Glomerular endothelial cell (primary cell): Measurements from ENCODE around the gene PPP6R1. TPM values are rescaled to one million over a fixed set of nuclear protein-coding genes. Genes with fewer than 3 reads are reported as not detected.

ENCODE experiments used
- DNase-seq: peaks from one replicate; pipeline ENCODE4 v3.0.0-alpha.2; 2011; ENCODE audit warnings: low read depth, low spot score; ENCODE audit errors: extremely low read depth
- total RNA-seq: library from RNA; depleted of rRNA; stranded (reverse); fragments of >200 nt; gene quantifications from 2 replicates; pipeline ENCODE4 v1.2.3, GENCODE V29; 2015

PPP6R1 gene, protein sequence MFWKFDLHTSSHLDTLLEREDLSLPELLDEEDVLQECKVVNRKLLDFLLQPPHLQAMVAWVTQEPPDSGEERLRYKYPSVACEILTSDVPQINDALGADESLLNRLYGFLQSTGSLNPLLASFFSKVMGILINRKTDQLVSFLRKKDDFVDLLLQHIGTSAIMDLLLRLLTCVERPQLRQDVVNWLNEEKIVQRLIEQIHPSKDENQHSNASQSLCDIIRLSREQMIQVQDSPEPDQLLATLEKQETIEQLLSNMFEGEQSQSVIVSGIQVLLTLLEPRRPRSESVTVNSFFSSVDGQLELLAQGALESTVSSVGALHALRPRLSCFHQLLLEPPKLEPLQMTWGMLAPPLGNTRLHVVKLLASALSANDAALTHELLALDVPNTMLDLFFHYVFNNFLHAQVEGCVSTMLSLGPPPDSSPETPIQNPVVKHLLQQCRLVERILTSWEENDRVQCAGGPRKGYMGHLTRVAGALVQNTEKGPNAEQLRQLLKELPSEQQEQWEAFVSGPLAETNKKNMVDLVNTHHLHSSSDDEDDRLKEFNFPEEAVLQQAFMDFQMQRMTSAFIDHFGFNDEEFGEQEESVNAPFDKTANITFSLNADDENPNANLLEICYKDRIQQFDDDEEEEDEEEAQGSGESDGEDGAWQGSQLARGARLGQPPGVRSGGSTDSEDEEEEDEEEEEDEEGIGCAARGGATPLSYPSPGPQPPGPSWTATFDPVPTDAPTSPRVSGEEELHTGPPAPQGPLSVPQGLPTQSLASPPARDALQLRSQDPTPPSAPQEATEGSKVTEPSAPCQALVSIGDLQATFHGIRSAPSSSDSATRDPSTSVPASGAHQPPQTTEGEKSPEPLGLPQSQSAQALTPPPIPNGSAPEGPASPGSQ
- 49.6 and 66.3 TPM in 2 replicates for total RNA-seq

DNA sequence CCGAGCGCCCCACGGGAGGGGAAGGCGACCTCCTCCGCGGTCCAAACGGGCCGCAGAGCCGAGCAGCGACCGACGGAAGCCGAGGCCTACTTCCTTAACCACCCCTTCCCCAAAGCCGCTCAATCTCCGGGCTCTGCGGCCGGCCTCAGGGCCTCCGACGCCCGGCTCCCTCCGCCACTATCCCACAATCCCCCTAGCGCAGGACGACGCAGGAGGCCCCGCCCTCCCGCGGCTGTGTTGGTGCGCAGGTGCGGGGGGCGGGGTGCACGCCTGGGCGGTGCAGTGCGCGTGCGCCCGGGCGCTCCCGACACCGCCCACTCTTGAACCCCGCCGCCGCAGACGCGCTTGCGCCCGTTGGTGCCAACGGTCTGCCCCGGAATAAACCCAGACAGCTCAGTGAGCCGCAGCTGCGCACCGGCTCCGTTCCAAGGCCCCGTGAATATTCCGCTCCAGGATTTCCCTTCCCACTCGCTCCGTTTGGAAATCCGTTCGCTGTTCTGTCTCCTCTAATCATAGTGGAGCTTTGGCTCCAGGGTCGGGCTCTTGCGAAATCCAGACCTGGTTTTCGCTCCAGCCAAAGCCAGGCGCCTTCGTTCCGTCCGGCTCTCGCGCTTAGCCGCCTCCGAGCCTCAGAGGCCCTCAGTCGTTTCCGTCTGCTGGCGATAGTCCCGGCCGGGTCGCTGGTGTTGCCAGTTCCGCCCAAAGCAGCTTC lies at the start of gene PPP6R1:
Gene PPP6R1, minus strand, starts transcription at position 190 of the 712 bp plus-strand sequence. CDS start 11,914 bp downstream, outside the sequence.
- peak; percentile 98 for DNase-seq

DNA sequence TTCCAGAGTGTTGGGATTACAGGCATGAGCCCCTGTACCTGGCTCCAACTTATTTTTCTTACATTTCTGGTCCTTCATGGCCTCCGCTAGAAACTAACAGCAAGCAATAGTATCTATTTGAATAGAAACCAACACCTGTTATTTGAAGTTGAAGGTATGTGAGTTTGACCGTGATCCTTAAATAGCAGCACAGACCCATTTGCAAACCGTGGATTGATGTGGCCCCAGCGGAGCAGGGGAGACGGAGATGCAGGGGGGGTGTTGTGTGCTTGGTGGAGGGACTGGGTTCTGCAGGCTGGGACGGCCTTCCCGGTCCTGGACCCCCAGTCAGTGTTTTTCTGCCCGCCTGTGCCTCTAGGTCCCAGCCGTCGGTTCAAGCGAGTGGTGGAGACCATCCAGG lies 49.5 kb upstream of the PPP6R1 start:
- DNase-seq: no peak

DNA sequence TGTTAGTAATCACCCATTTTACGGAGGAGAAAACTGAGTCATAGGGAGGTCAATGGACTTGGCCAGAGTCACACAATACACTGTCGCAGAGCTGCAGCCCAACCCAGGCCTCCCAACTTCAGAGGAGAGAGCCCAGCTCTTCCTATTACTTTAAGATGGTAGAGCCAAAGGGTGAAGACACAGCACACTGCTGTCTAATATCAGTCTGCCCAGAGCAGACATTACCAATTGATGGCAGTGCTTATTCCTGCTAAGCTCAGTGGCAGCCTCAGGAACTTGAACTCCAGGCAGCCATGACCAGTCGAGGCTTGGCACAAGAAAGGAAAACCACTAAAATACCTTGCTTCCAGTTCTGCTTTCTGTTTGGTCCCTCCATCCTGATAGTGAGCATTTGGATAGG lies 47.9 kb upstream of the PPP6R1 start:
- DNase-seq: no peak

DNA sequence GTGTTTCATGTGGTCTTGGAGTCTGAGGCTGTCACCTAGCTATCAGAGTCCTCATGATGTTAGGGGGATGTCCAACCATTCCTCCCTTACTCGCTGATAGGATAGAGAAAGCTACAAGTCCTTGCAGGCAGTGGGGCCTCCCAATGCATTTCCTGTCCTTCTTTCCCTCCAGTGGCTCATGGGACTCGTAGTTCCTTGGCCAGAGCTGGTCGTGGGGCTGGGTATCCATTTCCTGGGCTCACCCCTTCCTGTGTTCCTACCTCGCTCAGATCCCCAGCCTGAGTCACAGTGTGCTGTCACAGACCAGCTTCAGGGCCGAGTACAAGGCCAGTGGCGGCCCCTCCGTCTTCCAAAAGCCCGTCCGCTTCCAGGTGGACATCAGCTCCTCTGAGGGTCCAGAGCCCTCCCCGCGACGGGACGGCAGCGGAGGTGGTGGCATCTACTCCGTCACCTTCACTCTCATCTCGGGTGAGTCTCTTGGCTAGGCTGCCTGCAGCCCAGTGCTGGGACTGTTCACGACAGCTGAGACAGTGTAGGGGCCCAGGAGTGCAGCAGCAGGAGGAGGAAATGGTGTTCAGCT lies 47.3 kb upstream of the PPP6R1 start:
- no peak for DNase-seq

DNA sequence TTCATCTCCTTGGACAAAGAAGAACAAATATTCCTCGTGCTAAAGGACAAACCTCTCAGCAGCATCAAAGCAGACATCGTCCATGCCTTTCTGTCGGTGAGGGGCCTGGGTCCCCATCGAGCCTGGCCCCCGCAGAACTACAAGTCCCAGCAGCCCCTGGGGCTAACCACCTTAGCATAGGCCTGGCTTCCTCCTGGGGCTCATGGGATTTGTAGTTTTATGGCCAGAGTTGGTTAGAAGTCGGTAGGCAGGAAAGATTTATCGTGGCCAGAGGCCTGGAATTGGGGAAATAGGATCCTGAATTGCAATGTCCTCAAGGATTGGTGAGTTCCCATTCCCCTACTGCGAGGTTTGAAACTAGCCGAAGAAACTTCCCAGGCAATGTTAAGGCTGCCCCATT lies 46.7 kb upstream of the PPP6R1 start:
- DNase-seq: no peak

DNA sequence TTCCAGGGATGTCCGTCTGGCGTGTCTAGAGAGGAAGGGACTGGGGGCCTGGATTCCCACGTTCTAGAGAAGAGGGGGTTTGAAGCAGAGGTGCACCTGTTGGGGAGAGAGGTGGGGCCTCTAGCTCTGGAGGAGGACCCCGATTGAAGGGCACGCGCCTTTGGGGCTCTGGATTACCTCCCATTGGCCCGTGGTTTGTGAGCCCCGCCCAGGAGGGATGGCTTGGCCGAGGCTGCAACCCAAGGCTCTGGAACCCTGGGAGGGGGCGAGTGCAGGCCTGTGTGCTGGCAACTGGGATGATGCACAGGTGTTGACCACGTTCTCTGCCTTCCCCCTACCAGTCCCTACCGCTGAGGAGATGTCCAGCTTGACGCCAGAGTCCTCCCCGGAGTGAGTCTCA lies 46.2 kb upstream of the PPP6R1 start:
- no peak for DNase-seq

DNA sequence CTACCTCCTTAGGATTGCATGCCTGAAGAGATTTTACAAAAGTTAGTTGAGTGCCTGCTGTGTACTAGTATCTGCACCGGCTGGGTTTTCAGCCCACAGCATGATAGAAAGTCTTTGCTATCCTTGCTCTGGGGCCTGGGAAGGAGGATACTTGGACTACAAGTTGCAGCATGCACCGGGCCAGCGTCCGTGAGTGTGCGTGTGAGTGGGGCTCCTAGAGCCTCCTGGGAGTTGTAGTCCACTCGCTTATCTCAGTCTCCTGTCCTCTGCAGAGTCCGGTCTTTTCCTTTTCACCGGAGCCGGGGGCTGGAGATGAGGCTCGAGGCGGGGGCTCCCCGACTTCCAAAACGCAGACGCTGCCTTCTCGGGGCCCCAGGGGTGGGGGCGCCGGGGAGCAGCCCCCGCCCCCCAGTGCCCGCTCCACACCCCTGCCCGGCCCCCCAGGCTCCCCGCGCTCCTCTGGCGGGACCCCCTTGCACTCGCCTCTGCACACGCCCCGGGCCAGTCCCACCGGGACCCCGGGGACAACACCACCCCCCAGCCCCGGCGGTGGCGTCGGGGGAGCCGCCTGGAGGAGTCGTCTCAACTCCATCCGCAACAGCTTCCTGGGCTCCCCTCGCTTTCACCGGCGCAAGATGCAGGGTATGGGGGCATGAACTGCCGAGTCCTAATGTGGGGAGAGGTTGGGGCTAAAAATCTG lies 45.6 kb upstream of the PPP6R1 start:
- no peak for DNase-seq

DNA sequence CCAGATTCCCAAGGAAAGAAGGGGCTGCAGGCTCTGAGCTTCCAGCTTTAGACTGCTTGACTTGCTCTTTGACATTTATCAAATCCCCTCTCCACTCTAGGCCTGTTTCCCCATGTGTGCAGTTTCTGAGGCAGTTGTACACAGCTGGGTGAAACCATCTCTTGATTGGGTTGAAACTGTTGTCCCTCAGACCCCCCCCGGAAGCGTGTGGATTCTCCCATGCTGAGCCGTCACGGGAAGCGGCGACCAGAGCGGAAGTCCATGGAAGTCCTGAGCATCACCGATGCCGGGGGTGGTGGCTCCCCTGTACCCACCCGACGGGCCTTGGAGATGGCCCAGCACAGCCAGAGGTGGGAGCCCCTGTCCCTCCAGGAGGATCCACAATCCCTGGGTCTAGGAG lies 44.7 kb upstream of the PPP6R1 start:
- no peak for DNase-seq

DNA sequence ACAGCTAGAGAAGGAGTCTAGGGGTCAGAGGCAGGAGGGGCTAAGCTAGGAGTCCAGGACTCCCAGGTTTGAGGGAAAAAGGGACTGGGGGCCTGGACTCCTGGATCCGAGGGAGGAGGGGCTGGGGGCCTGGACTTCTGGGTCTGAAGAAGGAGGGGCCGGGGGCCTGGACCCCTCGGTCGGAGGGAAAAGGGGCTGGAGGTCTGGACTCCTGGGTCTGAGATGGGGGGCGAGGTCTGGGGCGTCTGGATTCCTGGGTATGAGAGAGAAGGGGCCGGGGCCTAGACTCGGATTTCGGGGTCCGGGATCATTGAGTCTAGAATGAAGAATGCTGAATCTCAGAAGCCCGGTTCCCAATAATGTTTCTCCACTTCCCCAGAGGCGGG lies 43.5 kb upstream of the PPP6R1 start:
- DNase-seq: no peak

DNA sequence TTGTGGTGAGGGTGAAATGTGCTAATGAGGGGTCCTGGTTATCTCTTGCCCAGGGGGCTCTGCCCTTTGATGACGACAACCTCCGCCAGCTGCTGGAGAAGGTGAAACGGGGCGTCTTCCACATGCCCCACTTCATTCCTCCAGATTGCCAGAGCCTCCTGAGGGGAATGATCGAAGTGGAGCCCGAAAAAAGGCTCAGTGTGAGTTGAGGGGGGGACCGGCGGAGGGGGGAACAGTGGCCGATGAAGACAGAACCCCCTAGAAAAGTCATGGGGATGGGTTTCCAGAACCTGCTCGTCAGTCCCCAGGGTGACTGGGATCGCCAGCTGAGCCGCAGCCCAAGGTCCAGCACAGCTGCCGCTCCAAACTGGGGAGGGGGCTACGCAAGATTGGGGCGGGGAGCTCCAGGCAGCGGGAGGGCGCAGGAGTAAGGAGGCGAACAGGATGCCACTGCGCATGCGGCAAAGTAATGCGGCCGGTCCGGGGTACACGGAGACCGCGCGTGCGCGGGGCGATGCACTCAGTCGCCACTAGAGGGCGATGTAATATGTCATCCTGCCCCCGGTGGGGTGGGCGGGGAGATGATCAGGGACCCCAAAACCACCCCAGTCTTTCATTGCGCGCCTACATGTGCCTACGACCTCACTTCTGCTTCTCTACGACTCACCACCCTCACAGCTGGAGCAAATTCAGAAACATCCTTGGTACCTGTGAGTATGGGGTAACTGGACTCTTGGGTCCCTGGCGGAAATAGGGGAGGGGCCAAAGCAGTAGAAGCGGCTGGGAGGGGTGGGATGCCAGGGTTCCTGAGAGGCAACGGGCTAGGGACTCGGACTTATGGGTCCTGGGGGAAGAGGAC lies 42.9 kb upstream of the PPP6R1 start:
- DNase-seq: no peak

DNA sequence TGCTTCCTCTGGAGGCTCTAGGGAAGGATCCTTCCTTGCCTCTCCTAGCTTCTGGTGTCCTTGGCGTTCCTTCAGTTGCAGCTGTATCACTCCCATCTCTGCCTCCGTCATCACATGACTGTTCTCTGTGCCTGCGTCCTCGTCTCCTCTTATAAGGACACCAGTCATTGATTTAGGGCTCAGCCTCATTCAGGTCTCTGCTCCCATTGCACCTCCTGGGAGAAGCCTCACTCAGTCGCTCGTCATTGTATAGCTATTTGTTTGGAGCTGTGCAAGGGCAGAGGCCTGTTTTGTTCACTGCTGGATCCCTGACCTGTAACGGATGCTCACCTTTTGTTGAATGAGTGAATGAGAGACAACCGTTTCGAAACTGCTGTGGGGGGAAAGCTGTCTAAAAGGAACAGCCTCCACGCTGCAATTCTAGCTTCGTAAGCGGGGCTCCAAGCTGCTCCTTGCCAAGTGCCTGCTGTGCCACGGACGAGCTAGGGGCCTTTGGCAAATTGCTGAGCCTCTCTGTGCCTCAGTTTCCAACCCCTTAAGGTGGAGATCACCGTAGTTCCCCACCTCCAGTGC lies 42.2 kb upstream of the PPP6R1 start:
- no peak for DNase-seq

DNA sequence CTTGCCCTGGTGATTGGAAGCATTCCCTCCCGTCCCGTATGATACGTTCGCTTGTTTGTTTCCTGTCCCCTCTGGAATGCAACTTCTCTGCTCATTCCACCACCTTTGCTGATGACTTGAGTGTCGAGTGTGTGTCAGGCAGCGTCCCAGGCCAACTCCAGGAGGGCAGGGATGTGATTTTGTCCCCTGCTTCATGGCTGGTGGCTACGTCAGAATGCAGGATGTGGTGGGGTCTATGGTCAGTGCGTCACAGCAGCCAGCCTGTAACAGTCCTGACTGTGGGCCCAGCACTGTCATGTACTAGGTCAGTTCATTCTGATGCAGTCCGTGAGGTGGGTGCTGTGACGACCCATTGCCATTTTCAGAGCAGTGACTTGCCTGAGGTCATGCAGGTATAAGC lies 41.2 kb upstream of the PPP6R1 start:
- no peak for DNase-seq

DNA sequence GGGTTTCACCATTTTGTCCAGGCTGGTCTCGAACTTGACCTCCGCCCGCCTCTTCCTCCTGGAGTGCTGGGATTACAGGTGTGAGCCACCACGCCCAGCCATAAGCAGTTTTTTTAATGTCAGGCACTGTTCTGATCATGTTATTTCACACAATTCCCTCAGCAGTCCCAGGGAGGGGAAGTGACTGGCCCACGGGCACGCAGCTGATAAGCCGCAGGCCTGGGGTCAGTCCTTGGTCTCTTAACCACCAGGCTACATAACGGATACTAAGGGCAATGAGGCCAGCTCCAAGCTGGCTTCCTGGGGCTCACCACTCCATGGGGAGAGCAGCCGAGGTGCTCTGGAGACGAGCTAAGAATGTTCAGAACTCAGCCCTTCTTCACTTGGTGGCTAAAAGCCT lies 38.5 kb upstream of the PPP6R1 start:
- no peak for DNase-seq

DNA sequence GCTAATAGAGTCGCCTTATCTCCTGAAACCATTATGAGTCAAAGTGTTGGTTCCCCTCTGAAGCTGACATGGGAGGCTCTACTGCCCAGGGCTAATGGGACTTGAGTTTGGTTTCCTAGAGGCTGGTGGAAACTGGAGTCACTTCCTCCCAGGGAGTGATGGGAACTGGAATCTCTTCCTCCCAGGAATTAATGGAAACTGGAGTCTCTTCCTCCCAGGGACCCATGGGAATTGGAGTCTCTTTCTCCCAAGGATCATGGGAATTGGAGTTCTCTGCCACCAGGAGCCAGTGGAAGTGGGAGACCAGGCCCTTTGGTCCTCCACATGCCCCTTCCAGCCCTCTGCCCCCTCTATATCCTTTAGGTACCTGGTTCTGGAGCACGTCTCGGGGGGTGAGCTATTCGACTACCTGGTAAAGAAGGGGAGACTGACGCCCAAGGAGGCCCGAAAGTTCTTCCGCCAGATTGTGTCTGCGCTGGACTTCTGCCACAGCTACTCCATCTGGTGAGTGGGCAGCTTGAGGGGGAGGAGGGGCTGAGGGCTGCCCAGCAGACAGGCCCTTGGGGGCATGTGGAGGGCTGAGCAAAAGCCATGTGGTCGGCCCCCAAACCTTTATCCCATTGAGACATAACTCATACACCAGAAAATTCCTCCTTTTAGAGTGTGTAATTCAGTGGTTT lies 30.4 kb upstream of the PPP6R1 start:
- DNase-seq: no peak

DNA sequence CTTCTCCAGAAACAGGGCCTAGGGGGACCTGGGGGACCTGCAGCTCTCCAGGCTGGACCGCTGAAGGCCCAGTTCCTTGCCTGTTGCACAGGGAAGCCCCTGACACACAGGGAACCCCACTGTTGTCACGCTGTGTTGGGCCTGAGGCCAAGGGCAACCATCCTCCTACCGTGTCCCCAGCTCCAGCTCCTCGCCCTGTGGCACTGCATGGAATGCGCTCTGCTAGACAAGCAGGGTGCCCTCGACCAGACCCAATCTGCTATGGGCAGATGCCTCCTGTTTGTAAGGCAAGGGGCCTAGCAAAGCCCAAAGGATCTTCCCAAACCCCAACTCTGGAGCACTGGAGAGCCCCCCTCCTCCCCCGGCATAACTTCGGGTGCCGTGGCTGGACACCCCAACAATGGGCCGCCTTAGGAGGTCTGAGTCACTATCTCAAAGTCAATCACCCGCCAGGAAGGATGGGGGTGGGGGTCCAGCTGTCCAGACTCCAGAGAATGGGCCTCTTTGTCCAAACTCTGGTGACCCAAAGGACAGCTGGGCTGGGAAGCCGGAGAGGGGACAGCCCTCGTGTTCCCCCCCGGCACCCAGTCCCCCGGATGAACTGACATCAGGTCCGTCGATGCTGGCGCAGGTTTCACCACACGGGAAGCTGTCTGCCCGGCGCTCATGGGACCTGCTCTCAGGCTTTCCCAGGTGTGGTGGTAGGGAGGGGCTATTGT lies 28.7 kb upstream of the PPP6R1 start:
- DNase-seq: no peak

DNA sequence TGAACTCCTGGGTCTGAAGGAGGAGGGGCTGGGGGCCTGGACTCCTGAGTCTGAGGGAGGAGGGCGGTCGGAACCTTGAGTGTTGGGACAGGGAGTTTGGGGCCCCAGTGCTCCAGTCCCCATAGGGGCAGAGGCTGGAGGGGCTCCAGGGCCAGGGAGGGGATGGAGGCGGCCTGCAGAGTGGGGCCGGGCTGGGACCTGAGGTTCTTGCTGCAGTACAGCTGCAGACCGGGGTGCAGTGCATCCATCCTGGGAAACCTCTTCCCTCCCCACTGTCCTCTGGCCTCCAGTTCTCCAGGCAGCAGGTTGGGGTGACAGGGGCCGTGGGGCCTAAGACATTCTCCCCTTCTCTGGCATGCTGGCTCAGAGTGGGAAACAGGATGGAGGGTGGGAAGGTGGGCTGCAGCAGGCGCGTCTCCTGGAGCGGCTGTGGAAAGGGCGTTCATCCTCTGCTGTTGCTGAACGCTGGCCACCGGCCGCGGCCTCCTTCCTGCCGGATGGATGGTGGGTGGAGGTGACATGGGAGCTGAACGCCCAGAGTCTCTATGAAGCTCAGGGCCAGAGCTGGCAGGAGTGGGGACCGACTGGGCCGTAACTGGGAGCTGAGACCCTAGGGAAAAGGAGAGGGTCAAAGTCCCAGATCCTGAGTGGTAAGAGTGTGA lies 26.5 kb upstream of the PPP6R1 start:
- DNase-seq: no peak

DNA sequence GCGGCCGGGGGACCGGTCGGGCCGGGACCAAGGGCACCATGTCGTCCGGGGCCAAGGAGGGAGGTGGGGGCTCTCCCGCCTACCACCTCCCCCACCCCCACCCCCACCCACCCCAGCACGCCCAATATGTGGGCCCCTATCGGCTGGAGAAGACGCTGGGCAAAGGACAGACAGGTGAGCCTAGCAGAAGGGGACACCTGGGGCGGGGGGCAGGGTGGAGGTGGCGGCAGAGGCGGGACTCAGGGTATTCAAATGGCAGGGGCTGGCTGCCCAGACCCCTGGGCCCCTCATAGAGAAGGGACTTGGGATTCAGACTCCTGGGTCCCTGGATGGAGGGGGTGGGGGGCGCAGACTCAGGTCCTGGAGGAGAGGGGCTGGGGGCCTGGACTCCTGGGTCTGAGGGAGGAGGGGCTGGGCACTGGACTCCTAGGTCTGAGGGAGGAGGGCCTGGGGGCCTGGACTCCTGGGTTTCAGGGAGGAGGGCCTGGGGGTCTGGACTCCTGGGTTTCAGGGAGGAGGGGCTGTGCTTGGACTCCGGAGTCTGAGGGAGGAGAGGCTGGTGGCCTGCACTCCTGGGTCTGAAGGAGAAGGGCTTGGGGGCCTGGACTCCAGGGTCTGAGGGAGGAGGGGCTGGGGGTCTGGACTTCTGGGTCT lies 25.7 kb upstream of the PPP6R1 start:
- DNase-seq: no peak
